BJ (cell line): ENCODE data around the gene TMEM121B. TPM values are rescaled to one million over a fixed set of nuclear protein-coding genes. Genes with fewer than 3 reads are reported as not detected.

Experiments
- CTCF ChIA-PET: fragments of 350-600 bp; formaldehyde crosslinking; extraction: SDS; loops from one replicate; lab custom pipeline; 2021; ENCODE audit warnings: antibody characterized with exemption, inconsistent platforms; lab: Yijun Ruan, JAX
- POLR2A ChIA-PET: fragments of 300-600 bp; sonication (Branson Sonifier 250); formaldehyde crosslinking; extraction: SDS; loops from one replicate; lab custom pipeline; 2021; ENCODE audit warnings: antibody characterized with exemption; lab: Charles Lee
- DNase-seq: peaks from one replicate; pipeline ENCODE4 v3.0.0-alpha.2; 2011; ENCODE audit warnings: low read depth
- H3K27me3 ChIP-seq: 2 replicates; pipeline ENCODE4 v1.6.0; 2011; ENCODE audit warnings: low read length; ENCODE audit not compliant: control insufficient read depth, insufficient read depth
- H3K36me3 ChIP-seq: 2 replicates; pipeline ENCODE4 v1.5.1; 2011; ENCODE audit warnings: low read length; ENCODE audit not compliant: control insufficient read depth, insufficient read depth
- H3K4me3 ChIP-seq: 2 replicates; pipeline ENCODE4 v1.5.1; 2011; ENCODE audit warnings: low read depth, mild to moderate bottlenecking, control low read depth, low read length
- polyA plus RNA-seq: library from polyadenylated mRNA; depleted of rRNA; stranded (reverse); fragments of >200 nt; gene quantifications from 2 replicates; pipeline ENCODE4 v1.2.3, GENCODE V29; 2011
- TF ChIP-seq, protein P1 (sequence below): IDR thresholded peaks from 2 replicates; pipeline ENCODE4 v1.5.1; 2011; ENCODE audit warnings: low read depth, mild to moderate bottlenecking, control low read depth, inconsistent platforms, low read length, moderate library complexity; ENCODE audit not compliant: insufficient read depth

TMEM121B gene
- polyA plus RNA-seq, 1 experiment = 0.04 TPM

DNA sequence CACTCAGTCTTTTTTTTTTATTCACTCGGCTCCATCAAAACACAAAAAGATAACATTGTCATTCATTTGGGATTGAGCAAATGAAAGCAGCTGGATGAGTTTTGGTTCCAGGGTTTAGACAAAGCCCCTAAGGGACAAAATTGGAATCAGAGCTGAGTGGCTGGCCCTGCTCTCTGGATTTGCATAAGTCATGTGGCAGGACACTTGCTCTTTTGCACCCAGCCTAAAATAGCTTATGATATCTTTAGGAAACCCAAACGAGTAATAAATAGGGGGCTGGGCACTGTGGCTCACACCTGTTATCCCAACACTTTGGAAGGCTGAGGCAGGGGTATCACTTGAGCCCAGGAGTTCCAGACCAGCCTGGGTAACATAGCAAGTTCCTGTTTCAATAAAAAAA lies 11.0 kb upstream of the TMEM121B start:
- no peak overlapping the region for H3K4me3 ChIP-seq
- ChIA-PET POLR2A (no interaction called here), CTCF (interaction anchor here (0.6 to 1.2 kb wide), 3 partner anchors 10 to 56 kb away, joined by 3 to 4 read pairs (median 4); no protein-coding TSS in a partner anchor)
- no peak for DNase-seq
- H3K36me3 ChIP-seq = peaks cover 4% of the 10 kb centered on the region
- H3K27me3 ChIP-seq = no peaks in the 10 kb centered on the region
- TF ChIP-seq, protein P1, sequence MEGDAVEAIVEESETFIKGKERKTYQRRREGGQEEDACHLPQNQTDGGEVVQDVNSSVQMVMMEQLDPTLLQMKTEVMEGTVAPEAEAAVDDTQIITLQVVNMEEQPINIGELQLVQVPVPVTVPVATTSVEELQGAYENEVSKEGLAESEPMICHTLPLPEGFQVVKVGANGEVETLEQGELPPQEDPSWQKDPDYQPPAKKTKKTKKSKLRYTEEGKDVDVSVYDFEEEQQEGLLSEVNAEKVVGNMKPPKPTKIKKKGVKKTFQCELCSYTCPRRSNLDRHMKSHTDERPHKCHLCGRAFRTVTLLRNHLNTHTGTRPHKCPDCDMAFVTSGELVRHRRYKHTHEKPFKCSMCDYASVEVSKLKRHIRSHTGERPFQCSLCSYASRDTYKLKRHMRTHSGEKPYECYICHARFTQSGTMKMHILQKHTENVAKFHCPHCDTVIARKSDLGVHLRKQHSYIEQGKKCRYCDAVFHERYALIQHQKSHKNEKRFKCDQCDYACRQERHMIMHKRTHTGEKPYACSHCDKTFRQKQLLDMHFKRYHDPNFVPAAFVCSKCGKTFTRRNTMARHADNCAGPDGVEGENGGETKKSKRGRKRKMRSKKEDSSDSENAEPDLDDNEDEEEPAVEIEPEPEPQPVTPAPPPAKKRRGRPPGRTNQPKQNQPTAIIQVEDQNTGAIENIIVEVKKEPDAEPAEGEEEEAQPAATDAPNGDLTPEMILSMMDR = no peak

DNA sequence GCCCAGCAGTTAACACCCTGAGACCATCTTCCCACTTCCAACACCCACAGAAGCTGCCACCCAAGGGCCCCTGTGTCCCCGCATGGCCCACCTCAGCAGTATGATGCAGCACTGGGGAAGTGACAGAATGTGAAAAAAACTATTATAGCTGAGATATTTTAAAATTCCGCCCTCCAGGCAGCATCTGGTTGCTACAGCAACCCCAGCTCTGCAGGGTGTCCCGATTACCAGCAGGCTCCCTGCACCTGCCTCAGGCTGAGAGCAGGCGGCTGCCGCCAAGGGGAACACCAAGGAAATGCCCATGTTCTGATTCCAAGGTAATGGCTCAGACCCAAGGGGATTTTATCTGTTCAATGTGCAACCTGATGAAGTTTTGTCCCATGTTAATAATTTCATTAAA lies 10.5 kb upstream of the TMEM121B start:
- POLR2A ChIA-PET = no interaction called here
- TF ChIP-seq, protein P1 = no peak
- CTCF ChIA-PET = interaction anchor here (1.2 kb wide), 1 partner anchor 10 kb away, joined by 4 read pairs; no protein-coding TSS in a partner anchor
- Histone ChIP-seq H3K4me3 (no peak overlapping the region), H3K36me3 (peaks cover 2% of the 10 kb centered on the region; the same call in 1 of the 2 replicates), H3K27me3 (no peaks in the 10 kb centered on the region)
- DNase-seq = no peak

DNA sequence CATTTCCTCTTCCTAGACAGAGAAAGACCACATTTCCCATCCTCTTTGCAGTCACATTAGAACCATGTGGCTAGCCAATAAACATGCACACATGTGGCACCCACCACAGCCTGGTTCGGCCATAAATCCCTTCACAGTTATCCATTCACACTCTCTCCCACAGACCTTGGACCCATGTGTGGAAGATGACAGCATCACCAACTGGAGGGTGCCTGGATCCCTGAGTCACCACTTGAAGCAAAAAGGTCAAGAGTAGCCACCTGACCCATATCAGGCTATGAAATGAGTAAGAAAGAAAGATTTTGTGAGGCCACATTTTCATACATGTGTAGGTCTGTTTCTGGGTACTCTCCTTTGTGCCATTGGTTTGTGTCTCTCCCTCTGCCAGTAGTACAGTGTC lies 9.0 kb upstream of the TMEM121B start:
- Histone ChIP-seq H3K27me3 (no peaks in the 10 kb centered on the region), H3K36me3 (no peaks in the 10 kb centered on the region), H3K4me3 (no peak overlapping the region)
- TF ChIP-seq, protein P1 = no peak
- no peak for DNase-seq
- ChIA-PET CTCF (no interaction called here), POLR2A (no interaction called here)

DNA sequence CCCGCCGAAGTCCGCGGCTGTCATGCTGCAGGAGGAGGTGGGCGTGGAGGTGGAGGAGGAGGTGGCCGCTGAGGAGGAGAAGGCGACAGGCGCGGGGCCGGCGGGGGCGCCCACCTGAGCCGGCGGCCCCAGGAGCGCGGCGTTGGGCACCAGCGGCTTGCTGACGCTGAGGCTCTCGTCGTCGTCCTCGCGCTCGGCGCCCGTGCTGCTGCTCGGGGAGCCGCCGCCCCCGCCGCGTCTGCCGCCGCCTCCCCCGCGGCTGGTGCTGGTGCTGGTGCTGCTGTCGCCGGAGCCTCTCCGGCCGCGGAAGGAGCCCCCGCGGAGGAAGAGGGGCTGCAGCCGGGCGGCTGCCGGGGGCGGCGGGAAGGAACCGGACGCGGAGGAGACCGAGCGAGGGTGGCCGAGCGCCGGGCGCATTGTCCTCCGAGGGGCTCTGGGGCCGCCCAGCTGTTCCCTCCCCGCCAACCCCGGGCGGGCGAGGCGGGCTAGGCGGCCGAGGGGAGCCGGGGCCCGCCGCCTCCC lies 388 bp downstream of the TMEM121B start:
- Histone ChIP-seq H3K36me3 (no peaks in the 10 kb centered on the region), H3K4me3 (peak overlapping the region; percentile 36), H3K27me3 (peaks cover 10% of the 10 kb centered on the region)
- TF ChIP-seq, protein P1 = no peak
- POLR2A ChIA-PET = no interaction called here
- no peak for DNase-seq
- CTCF ChIA-PET = no interaction called here

DNA sequence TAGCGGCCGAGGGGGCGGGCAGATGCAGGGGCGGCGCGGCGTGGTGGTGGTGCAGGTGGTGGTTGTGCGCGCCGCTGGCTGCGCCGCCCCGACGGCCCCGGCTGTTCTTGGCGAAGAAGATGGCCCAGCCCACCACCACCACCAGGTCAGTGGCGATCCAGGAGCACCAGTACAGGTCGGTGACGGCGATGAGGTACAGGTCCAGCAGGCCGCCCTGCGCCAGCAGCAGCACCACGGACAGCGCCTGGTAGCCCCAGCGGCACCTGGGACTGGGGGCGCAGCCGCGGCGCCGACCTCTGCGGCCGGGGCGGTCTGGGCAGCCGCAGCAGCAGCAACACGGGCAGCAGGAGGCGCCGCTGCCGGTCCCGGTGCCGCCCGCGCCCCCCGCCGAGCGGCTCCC lies 879 bp downstream of the TMEM121B start:
- no peak overlapping the region for H3K4me3 ChIP-seq
- no peak for DNase-seq
- CTCF ChIA-PET = no interaction called here

More for the DNA sequence above, 879 bp downstream of the TMEM121B start:
- POLR2A ChIA-PET = no interaction called here
- H3K27me3 ChIP-seq = peaks cover 10% of the 10 kb centered on the region
- TF ChIP-seq, protein P1 = no peak
- H3K36me3 ChIP-seq = no peaks in the 10 kb centered on the region
